NCI-H345 treated with DMSO at 0.1 percent for 48 hours (cell line): ENCODE results near the gene MARS1.

Source experiments
- DNase-seq: peaks from one replicate; lab custom pipeline; 2025; ENCODE audit not compliant: unreplicated experiment; lab: John Stamatoyannopoulos, UW

Gene MARS1

DNA sequence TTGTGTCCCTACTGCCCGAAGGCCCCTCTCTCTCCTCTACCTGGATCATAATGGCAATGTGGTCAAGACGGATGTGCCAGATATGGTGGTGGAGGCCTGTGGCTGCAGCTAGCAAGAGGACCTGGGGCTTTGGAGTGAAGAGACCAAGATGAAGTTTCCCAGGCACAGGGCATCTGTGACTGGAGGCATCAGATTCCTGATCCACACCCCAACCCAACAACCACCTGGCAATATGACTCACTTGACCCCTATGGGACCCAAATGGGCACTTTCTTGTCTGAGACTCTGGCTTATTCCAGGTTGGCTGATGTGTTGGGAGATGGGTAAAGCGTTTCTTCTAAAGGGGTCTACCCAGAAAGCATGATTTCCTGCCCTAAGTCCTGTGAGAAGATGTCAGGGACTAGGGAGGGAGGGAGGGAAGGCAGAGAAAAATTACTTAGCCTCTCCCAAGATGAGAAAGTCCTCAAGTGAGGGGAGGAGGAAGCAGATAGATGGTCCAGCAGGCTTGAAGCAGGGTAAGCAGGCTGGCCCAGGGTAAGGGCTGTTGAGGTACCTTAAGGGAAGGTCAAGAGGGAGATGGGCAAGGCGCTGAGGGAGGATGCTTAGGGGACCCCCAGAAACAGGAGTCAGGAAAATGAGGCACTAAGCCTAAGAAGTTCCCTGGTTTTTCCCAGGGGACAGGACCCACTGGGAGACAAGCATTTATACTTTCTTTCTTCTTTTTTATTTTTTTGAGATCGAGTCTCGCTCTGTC lies 31.0 kb upstream of the MARS1 start:
- DNase-seq = no peak

DNA sequence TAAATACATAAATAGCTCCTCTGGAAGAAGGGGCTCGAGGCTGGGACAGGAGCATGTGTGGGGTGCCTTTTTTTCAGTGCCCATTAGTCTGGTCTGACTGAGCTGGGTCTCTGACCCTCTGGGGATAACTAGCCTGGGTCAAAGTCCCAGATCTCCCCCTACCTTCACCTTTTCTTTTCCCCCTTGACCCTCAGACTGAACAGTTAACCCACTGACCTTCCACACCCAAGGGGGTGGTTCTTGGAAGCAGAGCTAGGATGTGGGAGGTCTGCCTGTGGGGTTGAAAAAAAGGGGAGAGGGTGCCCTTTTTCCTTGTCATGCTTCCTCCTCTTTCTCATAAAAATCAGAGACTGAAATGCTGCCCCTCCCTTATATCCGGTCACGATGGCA lies 29.2 kb upstream of the MARS1 start:
- no peak for DNase-seq

DNA sequence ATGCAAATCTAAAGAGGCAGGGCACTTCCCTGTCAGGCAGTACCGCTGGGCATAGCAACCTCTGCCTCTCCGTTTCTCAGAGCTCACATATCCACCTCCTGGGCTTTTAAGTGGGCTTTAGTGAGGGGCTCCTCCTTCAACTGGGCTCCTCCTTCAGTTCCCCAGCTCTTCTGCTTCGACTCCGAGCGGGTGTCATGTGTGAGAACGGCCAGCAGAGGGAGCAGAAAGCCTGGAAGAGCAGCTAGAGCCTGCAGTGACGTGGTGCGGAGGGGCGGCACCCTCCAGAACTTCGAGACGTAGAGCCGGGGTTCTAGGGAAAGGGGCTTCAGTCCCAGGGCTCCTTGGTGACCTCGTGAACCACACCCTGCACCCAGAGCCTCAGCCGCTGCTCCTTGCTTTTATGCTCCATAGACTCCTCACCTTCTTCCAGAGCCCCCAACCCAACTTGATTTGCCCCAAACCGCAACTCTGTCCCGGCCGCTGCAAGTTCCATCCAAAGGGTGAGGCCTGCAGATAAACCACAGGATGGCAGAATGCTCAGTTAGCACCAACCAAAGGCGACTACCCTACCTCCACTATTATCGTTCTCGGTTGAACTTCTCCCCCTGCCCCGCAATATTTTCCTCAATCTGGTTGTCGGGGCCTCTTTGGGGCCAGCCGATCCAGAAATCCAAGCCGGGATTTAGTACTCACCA lies 28.7 kb upstream of the MARS1 start:
- peak; percentile 93 for DNase-seq

GRCh38 chr12:57459750-57460467 lies 28.0 kb upstream of the MARS1 start, which contains the start of gene GLI1:
TSS of gene GLI1 (plus strand) at chr12:57459785. CDS start at chr12:57463692, 3,907 bp downstream.
- no peak for DNase-seq

DNA sequence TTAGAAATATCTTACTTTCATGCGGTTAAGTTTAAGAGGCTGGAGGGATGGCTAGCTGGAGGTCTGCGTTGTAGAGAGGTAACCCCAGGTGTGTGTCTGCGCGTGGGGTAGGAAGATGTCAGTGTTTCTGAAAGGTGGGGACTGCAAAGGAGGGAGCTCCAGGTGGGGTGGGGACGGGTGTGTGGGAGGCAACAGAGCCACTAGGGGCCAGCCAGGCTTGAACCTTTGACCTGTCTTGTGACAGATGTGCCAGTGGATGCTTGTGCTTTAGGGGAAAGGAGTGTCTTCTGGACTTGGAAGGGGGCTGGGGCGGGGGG lies 27.4 kb upstream of the MARS1 start:
- no peak for DNase-seq

GRCh38 chr12:57460841-57461275 lies 27.0 kb upstream of the MARS1 start:
- no peak for DNase-seq

DNA sequence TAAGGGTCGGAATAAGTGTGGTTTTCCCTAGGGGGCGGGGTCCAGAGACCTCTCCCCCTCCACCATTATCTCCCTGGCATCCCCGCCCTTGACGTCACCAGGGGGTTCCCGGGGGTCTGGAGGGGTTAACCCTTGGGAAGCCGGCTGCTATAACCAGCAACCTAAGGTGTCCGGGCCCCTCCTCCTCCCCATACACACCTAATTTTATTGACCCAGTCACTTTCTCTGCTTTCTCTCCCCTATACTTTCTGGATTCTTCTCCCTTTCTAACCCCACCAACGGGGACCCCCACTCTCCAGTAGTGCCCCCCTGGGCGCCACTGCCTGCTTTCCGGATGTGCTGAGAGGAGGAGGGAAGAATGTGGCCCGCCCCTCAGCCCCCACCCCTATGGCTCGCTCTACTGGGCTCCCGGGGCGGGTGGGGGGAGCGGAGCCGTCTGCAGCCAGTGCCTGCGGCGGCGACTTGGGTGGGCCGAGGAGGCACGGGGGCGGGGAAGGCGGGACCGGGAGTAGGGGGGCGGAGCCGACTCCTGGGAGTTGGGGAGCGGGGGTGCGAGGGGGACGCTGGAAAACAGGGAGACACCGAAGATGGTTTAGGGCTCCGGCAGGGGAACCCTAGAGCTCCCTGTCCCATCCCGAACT lies 26.5 kb upstream of the MARS1 start:
- DNase-seq = no peak

DNA sequence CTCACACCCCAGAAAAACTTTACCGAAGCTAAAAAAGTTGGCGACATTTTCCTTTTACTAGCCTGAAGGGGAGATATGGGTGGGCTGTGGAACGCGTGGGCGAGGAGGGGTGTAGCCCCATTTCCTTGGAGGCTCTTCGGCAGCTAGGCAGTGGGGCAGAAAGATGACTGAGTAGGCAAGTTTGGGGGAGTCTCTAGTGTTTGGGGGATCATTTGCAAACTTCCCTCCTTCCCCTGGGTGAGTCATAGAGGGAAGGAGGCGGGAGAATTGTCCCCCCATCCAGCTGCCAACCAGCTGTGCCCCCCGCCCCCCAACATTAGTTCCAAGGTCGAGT lies 26.0 kb upstream of the MARS1 start:
- DNase-seq = no peak

DNA sequence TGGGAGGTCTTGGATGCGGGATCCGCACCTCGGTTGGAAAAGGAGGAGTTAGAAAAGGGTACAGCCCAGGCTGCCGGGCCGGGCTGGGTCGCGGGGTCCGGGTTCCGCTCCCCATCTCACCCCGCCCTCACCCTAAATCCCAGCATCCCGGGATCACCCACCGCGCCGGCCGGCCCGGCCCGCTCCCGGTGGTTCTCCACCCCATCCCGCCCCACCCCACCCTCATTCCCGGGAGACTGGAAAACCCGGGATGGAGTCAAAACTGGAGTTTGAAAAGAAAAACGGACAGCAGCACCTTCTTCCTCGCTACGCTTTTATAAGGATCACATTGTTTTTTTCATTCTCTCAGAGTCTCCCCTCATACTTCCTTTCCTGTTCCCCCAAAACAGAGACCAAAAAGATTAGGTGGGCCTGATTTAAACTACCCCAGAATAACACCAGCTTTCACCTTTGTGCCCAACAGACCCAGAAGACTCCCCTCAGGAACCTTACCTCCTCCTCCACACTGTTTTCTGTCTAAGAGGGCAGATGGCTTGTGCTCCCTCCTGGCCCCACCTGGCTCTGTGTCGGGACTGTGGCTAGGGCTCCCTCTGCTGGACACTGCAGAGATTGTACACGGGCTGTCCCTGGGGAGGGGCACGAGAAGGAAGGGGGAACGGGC lies 25.5 kb upstream of the MARS1 start:
- peak; percentile 91 for DNase-seq

- no peak for DNase-seq
Measured at GRCh38 chr12:57462912-57463253, 25.0 kb upstream of the MARS1 start.

- no peak for DNase-seq
Measured at GRCh38 chr12:57464569-57464968, 23.3 kb upstream of the MARS1 start.

DNA sequence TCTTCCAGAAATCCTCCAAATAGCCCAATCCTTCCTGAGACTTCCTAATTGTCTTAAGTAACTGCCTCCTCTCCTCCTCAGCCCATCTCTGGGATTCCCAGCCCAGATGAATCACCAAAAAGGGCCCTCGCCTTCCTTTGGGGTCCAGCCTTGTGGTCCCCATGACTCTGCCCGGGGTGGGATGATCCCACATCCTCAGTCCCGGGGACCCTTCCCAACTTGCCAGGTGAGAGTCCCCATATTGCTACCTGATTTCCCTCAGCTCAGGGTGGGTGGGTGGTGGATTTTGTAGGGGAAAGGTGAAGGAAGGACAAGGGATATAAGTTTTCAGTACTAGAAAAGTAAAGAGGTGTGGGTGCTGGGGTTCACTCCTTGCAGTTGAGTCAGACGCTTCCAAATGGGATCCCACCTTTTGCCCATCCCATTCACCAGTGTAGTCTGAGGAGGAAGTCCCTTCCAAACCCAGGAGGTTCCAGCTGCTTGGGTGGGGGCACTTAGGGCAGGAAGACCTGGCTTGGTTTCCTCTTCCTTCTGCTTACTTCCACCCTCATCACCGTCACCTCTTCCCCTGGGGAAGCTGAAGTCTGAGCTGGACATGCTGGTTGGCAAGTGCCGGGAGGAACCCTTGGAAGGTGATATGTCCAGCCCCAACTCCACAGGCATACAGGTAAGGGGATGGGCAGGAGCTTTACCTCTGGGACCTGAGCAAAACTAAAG lies 22.7 kb upstream of the MARS1 start:
- DNase-seq = no peak

GRCh38 chr12:57465747-57466505 lies 21.9 kb upstream of the MARS1 start:
- DNase-seq = no peak

GRCh38 chr12:57467212-57467874 lies 20.5 kb upstream of the MARS1 start:
- DNase-seq = no peak

DNA sequence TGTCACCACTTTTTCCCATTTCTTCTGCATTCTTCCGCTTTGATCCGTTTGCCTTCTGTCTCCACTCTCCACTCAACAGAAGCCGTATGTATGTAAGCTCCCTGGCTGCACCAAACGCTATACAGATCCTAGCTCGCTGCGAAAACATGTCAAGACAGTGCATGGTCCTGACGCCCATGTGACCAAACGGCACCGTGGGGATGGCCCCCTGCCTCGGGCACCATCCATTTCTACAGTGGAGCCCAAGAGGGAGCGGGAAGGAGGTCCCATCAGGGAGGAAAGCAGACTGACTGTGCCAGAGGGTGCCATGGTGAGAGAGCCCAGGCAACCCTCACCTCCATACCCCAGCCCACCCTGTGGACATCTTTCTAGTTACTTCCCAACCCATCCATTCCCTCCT lies 20.0 kb upstream of the MARS1 start:
- no peak for DNase-seq

- DNase-seq = no peak
Measured at GRCh38 chr12:57469296-57470164, 18.3 kb upstream of the MARS1 start.

- no peak for DNase-seq
Measured at GRCh38 chr12:57470286-57470969, 17.4 kb upstream of the MARS1 start.
